GM12801 (cell line): Measurements from ENCODE around the gene ZBTB24.

Source experiments
- TF ChIP-seq, protein P1 (sequence below): IDR thresholded peaks from one replicate; pipeline ENCODE4 v1.5.1; 2011; ENCODE audit warnings: control low read depth; ENCODE audit not compliant: insufficient read length; ENCODE audit errors: extremely low read depth

The ZBTB24 gene

GRCh38 chr6:109452181-109452580 is 30.8 kb downstream of the ZBTB24 start:
- TF ChIP-seq, protein P1, sequence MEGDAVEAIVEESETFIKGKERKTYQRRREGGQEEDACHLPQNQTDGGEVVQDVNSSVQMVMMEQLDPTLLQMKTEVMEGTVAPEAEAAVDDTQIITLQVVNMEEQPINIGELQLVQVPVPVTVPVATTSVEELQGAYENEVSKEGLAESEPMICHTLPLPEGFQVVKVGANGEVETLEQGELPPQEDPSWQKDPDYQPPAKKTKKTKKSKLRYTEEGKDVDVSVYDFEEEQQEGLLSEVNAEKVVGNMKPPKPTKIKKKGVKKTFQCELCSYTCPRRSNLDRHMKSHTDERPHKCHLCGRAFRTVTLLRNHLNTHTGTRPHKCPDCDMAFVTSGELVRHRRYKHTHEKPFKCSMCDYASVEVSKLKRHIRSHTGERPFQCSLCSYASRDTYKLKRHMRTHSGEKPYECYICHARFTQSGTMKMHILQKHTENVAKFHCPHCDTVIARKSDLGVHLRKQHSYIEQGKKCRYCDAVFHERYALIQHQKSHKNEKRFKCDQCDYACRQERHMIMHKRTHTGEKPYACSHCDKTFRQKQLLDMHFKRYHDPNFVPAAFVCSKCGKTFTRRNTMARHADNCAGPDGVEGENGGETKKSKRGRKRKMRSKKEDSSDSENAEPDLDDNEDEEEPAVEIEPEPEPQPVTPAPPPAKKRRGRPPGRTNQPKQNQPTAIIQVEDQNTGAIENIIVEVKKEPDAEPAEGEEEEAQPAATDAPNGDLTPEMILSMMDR: no peak

DNA sequence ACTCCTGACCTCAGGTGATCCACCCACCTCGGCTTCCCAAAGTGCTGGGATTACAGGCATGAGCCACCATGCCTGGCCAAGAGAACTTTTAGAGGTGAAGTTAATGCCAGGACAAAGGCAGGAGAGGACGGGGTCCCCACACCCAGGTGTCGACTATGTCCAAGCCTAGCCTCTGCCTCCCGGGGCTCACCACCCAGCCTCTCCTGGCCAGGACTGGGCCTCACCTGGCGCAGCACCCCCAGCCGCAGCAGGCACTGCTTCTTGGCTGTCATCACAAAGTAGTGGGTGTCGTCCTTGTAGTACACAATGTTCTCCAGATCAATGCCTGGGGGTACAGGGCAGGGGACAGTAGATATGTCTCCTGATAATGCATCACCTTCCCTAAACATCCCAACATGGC is 31.6 kb downstream of the ZBTB24 start:
- TF ChIP-seq, protein P1: no peak

DNA sequence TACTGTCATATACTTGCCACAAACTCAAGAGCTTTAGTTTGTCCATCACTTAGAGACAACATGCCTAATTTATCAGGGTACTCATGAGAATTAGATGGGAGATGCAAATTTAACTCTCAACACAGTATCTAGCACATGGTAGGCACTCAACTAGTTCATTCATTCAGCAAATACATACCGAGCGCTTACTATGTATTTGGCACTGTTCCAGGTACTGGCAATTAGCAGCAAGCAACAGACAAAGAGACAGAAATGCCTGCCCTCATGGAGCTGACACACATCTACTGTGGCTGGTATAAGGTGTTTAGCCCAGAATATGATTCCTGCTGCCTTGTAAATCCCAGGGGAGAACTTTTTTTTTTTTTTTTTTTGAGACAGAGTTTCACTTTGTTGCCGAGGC is 32.2 kb downstream of the ZBTB24 start:
- TF ChIP-seq, protein P1: no peak

- TF ChIP-seq, protein P1: no peak
These were observed 33.0 kb downstream of the ZBTB24 start for GRCh38 chr6:109449795-109450673.

DNA sequence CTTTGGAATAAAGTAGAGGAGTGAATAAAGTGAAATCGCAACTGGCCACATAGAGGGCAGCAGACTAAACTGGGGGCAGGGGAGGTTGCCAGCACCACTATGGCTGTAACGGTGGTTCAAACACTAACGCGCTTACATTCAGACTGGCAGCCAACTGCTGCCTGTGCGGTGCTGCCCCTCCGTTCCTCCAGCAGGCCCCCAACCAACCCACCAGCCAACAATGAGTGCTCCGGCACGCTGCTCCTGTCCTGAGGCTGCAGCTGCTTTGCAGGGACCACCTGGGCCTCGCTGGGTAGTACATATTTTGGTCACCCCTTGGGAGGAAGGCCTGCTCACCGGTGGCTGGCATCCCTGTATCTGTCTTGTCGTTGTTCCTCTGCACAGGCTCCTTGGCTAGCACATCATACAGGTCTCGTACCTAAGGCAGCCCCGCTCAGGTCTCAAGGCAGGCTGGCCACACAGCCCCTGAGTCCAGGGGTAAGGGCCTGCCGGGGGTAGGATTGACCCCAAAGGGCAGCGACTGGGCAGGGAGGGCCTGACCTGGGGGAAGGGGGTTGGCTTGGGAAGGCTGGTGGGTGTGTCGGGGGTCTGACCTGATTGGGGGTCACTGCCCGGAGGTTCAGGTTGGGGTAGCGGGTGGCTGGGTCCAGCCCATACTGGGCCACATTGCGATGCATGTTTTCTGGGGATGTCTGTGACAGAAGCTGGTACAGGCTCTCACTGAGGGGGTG is 33.8 kb downstream of the ZBTB24 start:
- TF ChIP-seq, protein P1: no peak

GRCh38 chr6:109448615-109449014 is 34.4 kb downstream of the ZBTB24 start:
- TF ChIP-seq, protein P1: no peak

GRCh38 chr6:109447878-109448555 is 35.0 kb downstream of the ZBTB24 start:
- TF ChIP-seq, protein P1: no peak
